HG02884 (cell line): ENCODE measurements around the gene MRGPRG.

Experiments used
- ATAC-seq: cut with Tn5 transposase; IDR thresholded peaks from one replicate; pipeline ENCODE4 v1.9.1; 2021; ENCODE audit warnings: mild to moderate bottlenecking, moderate library complexity; ENCODE audit not compliant: unreplicated experiment

MRGPRG gene

GRCh38 chr11:3195251-3196160 is 23.1 kb downstream of the MRGPRG start:
- ATAC-seq: no peak

GRCh38 chr11:3194016-3194816 is 24.4 kb downstream of the MRGPRG start:
- ATAC-seq: no peak

GRCh38 chr11:3193373-3194015 is 25.1 kb downstream of the MRGPRG start:
- ATAC-seq: no peak

GRCh38 chr11:3192511-3193372 is 25.9 kb downstream of the MRGPRG start:
- no peak for ATAC-seq

- ATAC-seq: no peak
Measured at GRCh38 chr11:3191586-3192324, 26.9 kb downstream of the MRGPRG start.

- no peak for ATAC-seq
Measured at GRCh38 chr11:3190600-3190999, 28.0 kb downstream of the MRGPRG start.

- ATAC-seq: no peak
Measured at GRCh38 chr11:3189886-3190583, 28.6 kb downstream of the MRGPRG start.

GRCh38 chr11:3189196-3189843 is 29.3 kb downstream of the MRGPRG start:
- ATAC-seq: no peak

GRCh38 chr11:3188496-3189195 is 30.0 kb downstream of the MRGPRG start:
- no peak for ATAC-seq

- no peak for ATAC-seq
Measured at GRCh38 chr11:3186166-3186953, 32.3 kb downstream of the MRGPRG start.

- ATAC-seq: no peak
Measured at GRCh38 chr11:3184732-3185347, 33.8 kb downstream of the MRGPRG start.

- no peak for ATAC-seq
Measured at GRCh38 chr11:3183523-3183922, 35.1 kb downstream of the MRGPRG start.

- ATAC-seq: no peak
Measured at GRCh38 chr11:3182462-3182852, 36.2 kb downstream of the MRGPRG start.

- ATAC-seq: no peak
Measured at GRCh38 chr11:3181725-3182461, 36.7 kb downstream of the MRGPRG start.

- ATAC-seq: no peak
Measured at GRCh38 chr11:3180869-3181268, 37.7 kb downstream of the MRGPRG start.

- ATAC-seq: no peak
Measured at GRCh38 chr11:3178349-3178748, 40.3 kb downstream of the MRGPRG start.
